ENCODE results near the gene RARS2.

RARS2 gene

GRCh38 chr6:87589693-87590416 lies at the start of gene RARS2, which contains the start of gene ORC3:
TSS of gene RARS2 (minus strand) at chr6:87589987. CDS start at chr6:87589957, 30 bp downstream.
TSS of gene ORC3 (plus strand) at chr6:87590135. CDS start at chr6:87590169, 34 bp downstream.
- H3K4me3 ChIP-seq (replicated peaks in 1 of 2; ENCODE audit: low read depth in 2 of 2, low read length in 2 of 2), result peak within 1 kb of the TSS; percentile 77 to 94
- TF ChIP-seq CTCF (IDR thresholded peaks at IDR 0.05; ENCODE audit: low read depth, low read length), result no peak

GRCh38 chr6:87639373-87639772 lies 49.6 kb upstream of the RARS2 start:
- H3K4me3 ChIP-seq (replicated peaks in 1 of 2; ENCODE audit: low read depth in 2 of 2, low read length in 2 of 2), result no peak overlapping the region
- DNase-seq (ENCODE audit: low read depth in 2 of 2), result no peak
- no peak for TF ChIP-seq CTCF (IDR thresholded peaks at IDR 0.05; ENCODE audit: low read depth, low read length)

More at GRCh38 chr6:87589693-87590416, at the start of gene RARS2, which contains the start of gene ORC3:
- peak; percentile 95 for DNase-seq (ENCODE audit: low read depth in 2 of 2)

GRCh38 chr6:87637106-87637505 lies 47.3 kb upstream of the RARS2 start:
- DNase-seq (ENCODE audit: low read depth in 2 of 2), result no peak
- TF ChIP-seq CTCF (IDR thresholded peaks at IDR 0.05; ENCODE audit: low read depth, low read length), result no peak

GRCh38 chr6:87636315-87636714 lies 46.5 kb upstream of the RARS2 start:
- DNase-seq (ENCODE audit: low read depth in 2 of 2), result no peak
- TF ChIP-seq CTCF (IDR thresholded peaks at IDR 0.05; ENCODE audit: low read depth, low read length), result no peak
- no peak overlapping the region for H3K4me3 ChIP-seq (replicated peaks in 1 of 2; ENCODE audit: low read depth in 2 of 2, low read length in 2 of 2)

More at GRCh38 chr6:87637106-87637505, 47.3 kb upstream of the RARS2 start:
- H3K4me3 ChIP-seq (replicated peaks in 1 of 2; ENCODE audit: low read depth in 2 of 2, low read length in 2 of 2), result no peak overlapping the region

GRCh38 chr6:87633851-87634250 lies 44.1 kb upstream of the RARS2 start:
- TF ChIP-seq CTCF (IDR thresholded peaks at IDR 0.05; ENCODE audit: low read depth, low read length), result no peak
- no peak for DNase-seq (ENCODE audit: low read depth in 2 of 2)
- no peak overlapping the region for H3K4me3 ChIP-seq (replicated peaks in 1 of 2; ENCODE audit: low read depth in 2 of 2, low read length in 2 of 2)

GRCh38 chr6:87630746-87631145 lies 41.0 kb upstream of the RARS2 start:
- no peak for DNase-seq (ENCODE audit: low read depth in 2 of 2)
- H3K4me3 ChIP-seq (replicated peaks in 1 of 2; ENCODE audit: low read depth in 2 of 2, low read length in 2 of 2), result no peak overlapping the region
- no peak for TF ChIP-seq CTCF (IDR thresholded peaks at IDR 0.05; ENCODE audit: low read depth, low read length)
